H9 (cell line): Measurements from ENCODE around the gene CEACAM5. TPM values are rescaled to one million over a fixed set of nuclear protein-coding genes. Genes with fewer than 3 reads are reported as not detected.

Experiments used
- DNase-seq: peaks from one replicate; pipeline ENCODE4 v3.0.0-alpha.2; 2017
- H2AFZ ChIP-seq: one replicate; pipeline ENCODE4 v1.6.1; 2013; ENCODE audit warnings: mild to moderate bottlenecking, low read length, control low read depth, moderate library complexity
- H2AK5ac ChIP-seq: 2 replicates; pipeline ENCODE4 v1.6.1; 2013; ENCODE audit warnings: low read length, control low read depth, mixed read lengths; ENCODE audit not compliant: insufficient read length
- H2BK120ac ChIP-seq: one replicate; pipeline ENCODE4 v1.6.1; 2013; ENCODE audit warnings: low read depth, mild to moderate bottlenecking, low read length, control low read depth, inconsistent platforms; ENCODE audit not compliant: poor library complexity, severe bottlenecking
- H2BK12ac ChIP-seq: 2 replicates; pipeline ENCODE4 v1.6.1; 2013; ENCODE audit warnings: low read length, control low read depth, mixed read lengths, low read depth; ENCODE audit not compliant: insufficient read length
- H2BK15ac ChIP-seq: 2 replicates; pipeline ENCODE4 v1.6.1; 2013; ENCODE audit warnings: low read depth, low read length, control low read depth
- H2BK20ac ChIP-seq: one replicate; pipeline ENCODE4 v1.6.1; 2013; ENCODE audit warnings: low read depth, mild to moderate bottlenecking, low read length, control low read depth, inconsistent platforms; ENCODE audit not compliant: poor library complexity, severe bottlenecking
- H2BK5ac ChIP-seq: 2 replicates; pipeline ENCODE4 v1.6.1; 2013; ENCODE audit warnings: low read length, control low read depth, mixed read lengths; ENCODE audit not compliant: insufficient read length
- H3K14ac ChIP-seq: 2 replicates; pipeline ENCODE4 v1.6.1; 2013; ENCODE audit warnings: low read length, control low read depth; ENCODE audit not compliant: insufficient read depth
- H3K18ac ChIP-seq: 2 replicates; pipeline ENCODE4 v1.6.1; 2013; ENCODE audit warnings: low read depth, mild to moderate bottlenecking, mixed read lengths, low read length, control low read depth; ENCODE audit not compliant: insufficient read length
- H3K23ac ChIP-seq: 2 replicates; pipeline ENCODE4 v1.6.1; 2013; ENCODE audit warnings: low read length, control low read depth, mixed read lengths, low read depth; ENCODE audit not compliant: insufficient read length
- H3K23me2 ChIP-seq: 2 replicates; pipeline ENCODE4 v1.6.1; 2013; ENCODE audit warnings: low read depth, mild to moderate bottlenecking, mixed read lengths, low read length, control low read depth; ENCODE audit not compliant: insufficient read length, poor library complexity, severe bottlenecking
- H3K27ac ChIP-seq: 2 replicates; pipeline ENCODE4 v1.5.1; 2013; ENCODE audit warnings: low read length, control low read depth, mixed read lengths, low read depth; ENCODE audit not compliant: insufficient read length
- H3K27me3 ChIP-seq: 2 replicates; pipeline ENCODE4 v1.6.1; 2013; ENCODE audit warnings: low read length, control low read depth, inconsistent platforms; ENCODE audit not compliant: insufficient read depth
- H3K4ac ChIP-seq: 2 replicates; pipeline ENCODE4 v1.6.1; 2013; ENCODE audit warnings: low read depth, mild to moderate bottlenecking, control low read depth, inconsistent platforms, low read length, moderate library complexity
- H3K4me1 ChIP-seq: 2 replicates; pipeline ENCODE4 v1.6.1; 2013; ENCODE audit warnings: low read length, control low read depth, inconsistent platforms; ENCODE audit not compliant: insufficient read depth
- H3K4me2 ChIP-seq: 2 replicates; pipeline ENCODE4 v1.6.1; 2013; ENCODE audit warnings: low read length, control low read depth, mixed read lengths; ENCODE audit not compliant: insufficient read length, insufficient read depth
- H3K56ac ChIP-seq: 2 replicates; pipeline ENCODE4 v1.6.1; 2013; ENCODE audit warnings: low read depth, mild to moderate bottlenecking, mixed read lengths, low read length, control low read depth; ENCODE audit not compliant: insufficient read length
- H3K79me1 ChIP-seq: 2 replicates; pipeline ENCODE4 v1.6.1; 2013; ENCODE audit warnings: low read depth, mild to moderate bottlenecking, moderate library complexity, low read length, control low read depth, inconsistent platforms; ENCODE audit not compliant: insufficient read depth, poor library complexity, severe bottlenecking
- H3K79me2 ChIP-seq: 2 replicates; pipeline ENCODE4 v1.6.1; 2013; ENCODE audit warnings: low read length, control low read depth, inconsistent platforms; ENCODE audit not compliant: insufficient read depth
- H3K9ac ChIP-seq: 2 replicates; pipeline ENCODE4 v1.6.1; 2013; ENCODE audit warnings: low read length, control low read depth, mixed read lengths; ENCODE audit not compliant: insufficient read length; ENCODE audit errors: extremely low read depth
- H3K9me3 ChIP-seq: one replicate; pipeline ENCODE4 v1.6.1; 2013; ENCODE audit warnings: low read depth, low read length, inconsistent platforms; ENCODE audit not compliant: control insufficient read depth
- H3T11ph ChIP-seq: one replicate; pipeline ENCODE4 v1.6.1; 2013; ENCODE audit warnings: mild to moderate bottlenecking, low read length, control low read depth, inconsistent platforms
- H4K20me1 ChIP-seq: one replicate; pipeline ENCODE4 v1.6.1; 2013; ENCODE audit not compliant: control insufficient read depth, insufficient read length, insufficient read depth
- H4K5ac ChIP-seq: 2 replicates; pipeline ENCODE4 v1.6.1; 2013; ENCODE audit warnings: low read depth, mild to moderate bottlenecking, mixed read lengths, low read length, control low read depth; ENCODE audit not compliant: insufficient read length
- H4K8ac ChIP-seq: replicated peaks from 2 replicates; pipeline ENCODE4 v1.6.1; 2013; ENCODE audit warnings: low read length, control low read depth, mixed read lengths, low read depth; ENCODE audit not compliant: insufficient read length
- H4K91ac ChIP-seq: 2 replicates; pipeline ENCODE4 v1.6.1; 2013; ENCODE audit warnings: low read depth, mild to moderate bottlenecking, moderate library complexity, mixed read lengths, low read length, control low read depth; ENCODE audit not compliant: insufficient read length
- H3K27ac Mint-ChIP-seq, 3 experiments: 2 replicates in 2 of 3; 3 replicates in 1 of 3; pipeline ENCODE4 v1.8.0; 2020 to 2021; ENCODE audit warnings: mixed read lengths in 3 of 3, mild to moderate bottlenecking in 1 of 3, moderate library complexity in 1 of 3
- H3K27me3 Mint-ChIP-seq: 2 replicates; pipeline ENCODE4 v1.8.0; 2021; ENCODE audit warnings: low read depth, mild to moderate bottlenecking, moderate library complexity, mixed read lengths
- H3K36me3 Mint-ChIP-seq, 3 experiments: 2 replicates in 2 of 3; 3 replicates in 1 of 3; pipeline ENCODE4 v1.8.0; 2020 to 2021; ENCODE audit warnings: low read depth in 3 of 3, mixed read lengths in 3 of 3; ENCODE audit not compliant: insufficient read depth in 1 of 3
- H3K4me1 Mint-ChIP-seq, 2 experiments: 2 replicates each; pipeline ENCODE4 v1.8.0; 2020; ENCODE audit warnings: mixed read lengths in 2 of 2
- H3K4me3 Mint-ChIP-seq, 2 experiments: 2 replicates in 1 of 2; 3 replicates in 1 of 2; pipeline ENCODE4 v1.8.0; 2020 to 2021; ENCODE audit warnings: mild to moderate bottlenecking in 2 of 2, mixed read lengths in 2 of 2, moderate library complexity in 1 of 2
- H3K9me3 Mint-ChIP-seq, 2 experiments: 2 replicates in 1 of 2; 3 replicates in 1 of 2; pipeline ENCODE4 v1.8.0; 2020; ENCODE audit warnings: mild to moderate bottlenecking in 2 of 2, mixed read lengths in 2 of 2, moderate library complexity in 1 of 2
- WGBS: extraction: QIAGEN DNeasy Blood & Tissue Kit; methylation state at CpG from one replicate; pipeline ENCODE4 v1.1.7; 2013; ENCODE audit warnings: missing lambda C conversion rate, low lambda C conversion rate, mixed read lengths; ENCODE audit not compliant: insufficient read length; ENCODE audit errors: extremely low coverage; 5-methylcytosine and 5-hydroxymethylcytosine counted together
- total RNA-seq: library from RNA; stranded (reverse); gene quantifications from 2 replicates; pipeline ENCODE4 v1.2.1, GENCODE V29; 2021
- TF ChIP-seq, protein P1 (sequence below): fragments of 200-600 bp; sonication (generic); conservative IDR thresholded peaks from 3 replicates; pipeline ENCODE4 v1.8.0; 2021; ENCODE audit warnings: antibody characterized with exemption, mild to moderate bottlenecking

Gene CEACAM5
- total RNA-seq, 1 experiment from 2014 or later = not detected

GRCh38 chr19:41726493-41726892, 18.1 kb downstream of the CEACAM5 start:
- Mint-ChIP-seq H3K27ac (no peak overlapping the region), H3K4me1 (no peaks in the 10 kb centered on the region), H3K27me3 (no peaks in the 10 kb centered on the region; the same call in none of the 2 replicates), H3K9me3 (peaks cover 71 to 87% of the 10 kb centered on the region in 2 experiments), H3K36me3 (peaks cover 0 to 24% (median 0%) of the 10 kb centered on the region in 3 experiments; a peak in 5 of 7 replicates), H3K4me3 (no peak overlapping the region)
- Histone ChIP-seq H4K20me1 (no peaks in the 10 kb centered on the region), H3K27me3 (no peaks in the 10 kb centered on the region), H3K4me1 (no peaks in the 10 kb centered on the region), H3K27ac (no peak overlapping the region), H3K56ac (no peak overlapping the region), H3K79me2 (no peaks in the 10 kb centered on the region), H3K79me1 (no peaks in the 10 kb centered on the region), H4K8ac (no peak overlapping the region), H3K23me2 (no peaks in the 10 kb centered on the region), H3T11ph (no peak overlapping the region), H3K18ac (no peak overlapping the region), H3K9ac (no peak overlapping the region), H2BK15ac (no peak overlapping the region), H2BK20ac (no peak overlapping the region), H4K5ac (no peak overlapping the region), H3K23ac (no peak overlapping the region), H2BK120ac (no peak overlapping the region), H2BK12ac (no peak overlapping the region), H3K14ac (no peak overlapping the region), H3K4me2 (no peak overlapping the region), H4K91ac (no peak overlapping the region), H2AK5ac (no peak overlapping the region), H2AFZ (no peak overlapping the region), H3K4ac (no peak overlapping the region), H2BK5ac (no peak overlapping the region), H3K9me3 (peaks cover 26% of the 10 kb centered on the region)
- DNase-seq = no peak
- TF ChIP-seq, protein P1, sequence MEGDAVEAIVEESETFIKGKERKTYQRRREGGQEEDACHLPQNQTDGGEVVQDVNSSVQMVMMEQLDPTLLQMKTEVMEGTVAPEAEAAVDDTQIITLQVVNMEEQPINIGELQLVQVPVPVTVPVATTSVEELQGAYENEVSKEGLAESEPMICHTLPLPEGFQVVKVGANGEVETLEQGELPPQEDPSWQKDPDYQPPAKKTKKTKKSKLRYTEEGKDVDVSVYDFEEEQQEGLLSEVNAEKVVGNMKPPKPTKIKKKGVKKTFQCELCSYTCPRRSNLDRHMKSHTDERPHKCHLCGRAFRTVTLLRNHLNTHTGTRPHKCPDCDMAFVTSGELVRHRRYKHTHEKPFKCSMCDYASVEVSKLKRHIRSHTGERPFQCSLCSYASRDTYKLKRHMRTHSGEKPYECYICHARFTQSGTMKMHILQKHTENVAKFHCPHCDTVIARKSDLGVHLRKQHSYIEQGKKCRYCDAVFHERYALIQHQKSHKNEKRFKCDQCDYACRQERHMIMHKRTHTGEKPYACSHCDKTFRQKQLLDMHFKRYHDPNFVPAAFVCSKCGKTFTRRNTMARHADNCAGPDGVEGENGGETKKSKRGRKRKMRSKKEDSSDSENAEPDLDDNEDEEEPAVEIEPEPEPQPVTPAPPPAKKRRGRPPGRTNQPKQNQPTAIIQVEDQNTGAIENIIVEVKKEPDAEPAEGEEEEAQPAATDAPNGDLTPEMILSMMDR = no peak
- WGBS = no CpG with 5 or more reads among the region's 5 CpGs
